Panc1 (cell line): Measurements from ENCODE around the gene NCKAP1.
"Not testable (repeated sequence)": the region's sequence is repeated elsewhere in the genome, so short reads cannot be mapped to it uniquely, and the experiment has no call there.

Experiments used
- POLR2AphosphoS5 ChIP-seq: IDR thresholded peaks from 2 replicates; pipeline ENCODE4 v1.6.1; 2012; ENCODE audit warnings: mild to moderate bottlenecking, low read depth, low read length, moderate library complexity
- TF ChIP-seq, protein P1 (sequence below): fragments of 450-650 bp; IDR thresholded peaks from 2 replicates; pipeline ENCODE4 v1.5.1; 2017; ENCODE audit warnings: mild to moderate bottlenecking
- TF ChIP-seq, protein P2 (sequence below), 2 experiments: IDR thresholded peaks; 2 replicates each; pipeline ENCODE4 v1.6.1; 2011 to 2012; ENCODE audit warnings: low read depth in 2 of 2, control low read depth in 1 of 2, low read length in 1 of 2, mild to moderate bottlenecking in 1 of 2, moderate library complexity in 1 of 2; ENCODE audit not compliant: insufficient read depth in 1 of 2

DNA sequence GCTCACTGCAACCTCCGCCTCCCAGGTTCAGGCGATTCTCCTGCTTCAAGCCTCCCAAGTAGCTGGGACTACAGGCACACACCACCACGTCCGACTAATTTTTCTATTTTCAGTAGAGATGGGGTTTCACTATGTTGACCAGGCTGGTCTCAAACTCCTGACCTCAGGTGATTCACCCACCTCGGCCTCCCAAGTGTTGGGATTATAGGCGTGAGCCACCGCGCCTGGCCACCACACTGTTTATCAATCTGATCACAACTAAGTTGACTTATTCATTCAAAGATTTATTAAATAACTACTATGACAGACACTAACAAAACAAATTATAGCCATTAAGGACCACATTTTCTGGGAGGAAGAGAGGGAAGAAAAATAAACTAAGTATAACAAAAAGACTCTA, 71.9 kb downstream of the NCKAP1 start:
- TF ChIP-seq, protein P1, sequence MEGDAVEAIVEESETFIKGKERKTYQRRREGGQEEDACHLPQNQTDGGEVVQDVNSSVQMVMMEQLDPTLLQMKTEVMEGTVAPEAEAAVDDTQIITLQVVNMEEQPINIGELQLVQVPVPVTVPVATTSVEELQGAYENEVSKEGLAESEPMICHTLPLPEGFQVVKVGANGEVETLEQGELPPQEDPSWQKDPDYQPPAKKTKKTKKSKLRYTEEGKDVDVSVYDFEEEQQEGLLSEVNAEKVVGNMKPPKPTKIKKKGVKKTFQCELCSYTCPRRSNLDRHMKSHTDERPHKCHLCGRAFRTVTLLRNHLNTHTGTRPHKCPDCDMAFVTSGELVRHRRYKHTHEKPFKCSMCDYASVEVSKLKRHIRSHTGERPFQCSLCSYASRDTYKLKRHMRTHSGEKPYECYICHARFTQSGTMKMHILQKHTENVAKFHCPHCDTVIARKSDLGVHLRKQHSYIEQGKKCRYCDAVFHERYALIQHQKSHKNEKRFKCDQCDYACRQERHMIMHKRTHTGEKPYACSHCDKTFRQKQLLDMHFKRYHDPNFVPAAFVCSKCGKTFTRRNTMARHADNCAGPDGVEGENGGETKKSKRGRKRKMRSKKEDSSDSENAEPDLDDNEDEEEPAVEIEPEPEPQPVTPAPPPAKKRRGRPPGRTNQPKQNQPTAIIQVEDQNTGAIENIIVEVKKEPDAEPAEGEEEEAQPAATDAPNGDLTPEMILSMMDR: not testable (repeated sequence)
- TF ChIP-seq, protein P2, sequence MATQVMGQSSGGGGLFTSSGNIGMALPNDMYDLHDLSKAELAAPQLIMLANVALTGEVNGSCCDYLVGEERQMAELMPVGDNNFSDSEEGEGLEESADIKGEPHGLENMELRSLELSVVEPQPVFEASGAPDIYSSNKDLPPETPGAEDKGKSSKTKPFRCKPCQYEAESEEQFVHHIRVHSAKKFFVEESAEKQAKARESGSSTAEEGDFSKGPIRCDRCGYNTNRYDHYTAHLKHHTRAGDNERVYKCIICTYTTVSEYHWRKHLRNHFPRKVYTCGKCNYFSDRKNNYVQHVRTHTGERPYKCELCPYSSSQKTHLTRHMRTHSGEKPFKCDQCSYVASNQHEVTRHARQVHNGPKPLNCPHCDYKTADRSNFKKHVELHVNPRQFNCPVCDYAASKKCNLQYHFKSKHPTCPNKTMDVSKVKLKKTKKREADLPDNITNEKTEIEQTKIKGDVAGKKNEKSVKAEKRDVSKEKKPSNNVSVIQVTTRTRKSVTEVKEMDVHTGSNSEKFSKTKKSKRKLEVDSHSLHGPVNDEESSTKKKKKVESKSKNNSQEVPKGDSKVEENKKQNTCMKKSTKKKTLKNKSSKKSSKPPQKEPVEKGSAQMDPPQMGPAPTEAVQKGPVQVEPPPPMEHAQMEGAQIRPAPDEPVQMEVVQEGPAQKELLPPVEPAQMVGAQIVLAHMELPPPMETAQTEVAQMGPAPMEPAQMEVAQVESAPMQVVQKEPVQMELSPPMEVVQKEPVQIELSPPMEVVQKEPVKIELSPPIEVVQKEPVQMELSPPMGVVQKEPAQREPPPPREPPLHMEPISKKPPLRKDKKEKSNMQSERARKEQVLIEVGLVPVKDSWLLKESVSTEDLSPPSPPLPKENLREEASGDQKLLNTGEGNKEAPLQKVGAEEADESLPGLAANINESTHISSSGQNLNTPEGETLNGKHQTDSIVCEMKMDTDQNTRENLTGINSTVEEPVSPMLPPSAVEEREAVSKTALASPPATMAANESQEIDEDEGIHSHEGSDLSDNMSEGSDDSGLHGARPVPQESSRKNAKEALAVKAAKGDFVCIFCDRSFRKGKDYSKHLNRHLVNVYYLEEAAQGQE (IDR thresholded peaks at IDR 0.05; ENCODE audit: insufficient read depth in 1 of 2, low read depth in 2 of 2, low read length in 1 of 2): not testable (repeated sequence)
- TF ChIP-seq POLR2AphosphoS5: not testable (repeated sequence)
